Stimulated activated CD8-positive, alpha-beta memory T cell treated with anti-CD3 and anti-CD28 coated beads, Interleukin-12 subunit alpha, Interleukin-12 subunit beta, amount 100 ng/mL, for 24 hours (primary cell): ENCODE measurements around the gene BAD.

Experiments used
- DNase-seq: peaks from one replicate; pipeline ENCODE4 v3.0.0-alpha.2; 2020; ENCODE audit errors: extremely low read depth

Gene BAD

GRCh38 chr11:64229090-64229743 lies 55.2 kb downstream of the BAD start:
- DNase-seq, result no peak

DNA sequence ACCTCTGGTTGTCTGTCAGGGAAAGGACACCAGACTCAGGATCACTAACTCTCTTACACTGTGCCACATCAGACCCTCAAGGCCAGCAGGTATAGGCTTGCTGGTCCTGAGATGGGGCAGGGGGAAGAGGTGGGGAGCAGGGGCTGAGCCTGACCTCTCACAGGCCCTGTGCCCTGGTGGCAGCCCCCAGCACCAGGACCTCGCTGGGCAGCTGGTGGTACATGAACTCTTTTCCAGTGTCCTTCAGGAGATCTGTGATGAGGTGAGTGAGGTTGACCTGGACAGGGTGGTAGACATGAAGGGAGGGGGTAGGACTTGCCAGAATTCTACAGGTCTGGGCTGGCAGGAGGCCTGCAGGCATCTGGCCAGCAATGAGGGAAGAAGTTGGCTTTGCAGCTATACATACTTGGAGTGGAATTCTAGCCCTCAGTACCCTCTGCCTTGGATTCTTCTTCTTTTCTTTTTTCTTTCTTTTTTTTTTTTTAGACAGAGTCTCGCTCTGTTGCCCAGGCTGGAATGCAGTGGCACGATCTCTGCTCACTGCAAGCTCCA lies 57.0 kb downstream of the BAD start:
- no peak for DNase-seq

GRCh38 chr11:64226507-64227051 lies 57.9 kb downstream of the BAD start:
- DNase-seq, result no peak

GRCh38 chr11:64225608-64226506 lies 58.6 kb downstream of the BAD start, which contains the start of the genes NUDT22 and TRPT1:
NUDT22 (plus strand) TSS chr11:64226274; CDS start chr11:64226653, 379 bp downstream.
TRPT1 (minus strand) TSS chr11:64226186; CDS start chr11:64225860, 326 bp downstream.
- DNase-seq, result peak; percentile 87

DNA sequence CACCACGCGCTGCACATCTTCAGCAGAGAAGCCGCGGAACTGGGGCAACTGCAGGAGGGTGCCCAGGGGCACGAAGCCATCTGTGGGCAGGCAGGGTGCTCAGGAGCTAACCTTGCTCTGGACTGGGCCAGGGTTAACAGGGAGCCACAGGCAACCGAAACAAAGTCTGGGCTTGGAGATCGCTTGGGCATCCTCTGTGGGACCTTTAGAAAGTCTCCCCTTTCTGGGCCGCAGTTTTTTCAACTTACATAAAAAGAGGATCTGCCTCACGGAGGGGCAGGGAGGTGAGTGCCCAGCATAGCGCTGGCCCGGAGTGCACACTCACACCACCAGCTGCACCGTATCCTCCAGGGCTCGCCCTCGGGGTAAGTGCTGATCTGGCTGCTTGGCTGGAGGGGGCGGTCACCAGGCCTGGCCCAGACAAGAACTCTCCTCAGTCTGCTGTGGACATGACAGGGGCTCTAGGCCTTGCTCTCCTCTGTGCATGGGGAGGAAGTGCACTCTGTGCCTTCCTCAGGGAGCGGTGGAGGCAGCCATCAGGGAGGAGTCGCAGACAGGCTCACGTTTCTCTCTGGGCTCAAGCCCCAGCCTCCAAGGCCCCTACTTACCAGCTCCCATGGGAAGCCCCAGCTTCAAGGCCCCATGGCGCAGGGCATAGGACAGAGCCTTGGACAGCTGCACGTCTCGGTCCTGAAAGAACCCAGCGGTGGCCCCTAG lies 59.4 kb downstream of the BAD start:
- no peak for DNase-seq

- no peak for DNase-seq
Observed at GRCh38 chr11:64224151-64224890, 60.1 kb downstream of the BAD start.

GRCh38 chr11:64223001-64223651 lies 61.3 kb downstream of the BAD start:
- DNase-seq, result no peak

- DNase-seq, result no peak
Observed at GRCh38 chr11:64222651-64223000, 61.8 kb downstream of the BAD start.

DNA sequence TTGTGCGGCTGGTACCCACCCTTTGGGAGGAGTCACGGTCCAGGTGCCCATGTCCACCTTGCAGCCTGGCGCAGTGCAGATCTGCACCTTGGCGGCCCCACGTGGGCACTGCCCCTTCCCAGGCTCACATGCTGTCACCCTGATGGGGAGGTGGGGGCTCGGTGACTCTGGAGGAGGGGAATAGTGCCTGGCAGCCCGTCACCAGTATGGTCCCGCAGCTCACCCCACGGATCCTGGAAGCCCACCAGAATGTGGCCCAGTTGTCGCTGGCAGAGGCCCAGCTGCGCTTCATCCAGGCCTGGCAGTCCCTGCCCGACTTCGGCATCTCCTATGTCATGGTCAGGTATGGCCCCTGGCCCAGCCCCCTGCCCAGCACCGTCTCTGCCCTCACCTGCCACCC lies 63.7 kb downstream of the BAD start:
- DNase-seq, result no peak

GRCh38 chr11:64220271-64220670 lies 64.2 kb downstream of the BAD start:
- no peak for DNase-seq
